HCT116 (cell line): Measurements from ENCODE around the gene GAL3ST2. TPM values are rescaled to one million over a fixed set of nuclear protein-coding genes. Genes with fewer than 3 reads are reported as not detected.

ENCODE experiments used
- ATAC-seq: fragments of 200-7000 bp; cut with Tn5 transposase; 2 replicates; pipeline ENCODE4 v1.9.1; 2020; ENCODE audit warnings: mild to moderate bottlenecking, moderate library complexity
- BruUV-seq: library from RNA; stranded (reverse); fragments of 400-500 nt; replicated peaks from 2 replicates; lab custom pipeline; 2021; lab: Mats Ljungman, UMichigan
- CTCF ChIA-PET: fragments of 300-600 bp; sonication (Branson Sonifier 250); formaldehyde crosslinking; loops from one replicate; lab custom pipeline; 2021; ENCODE audit warnings: antibody characterized with exemption; lab: Charles Lee
- POLR2A ChIA-PET: fragments of 300-600, 350-600 bp; sonication (Branson Sonifier 250); formaldehyde crosslinking; loops from one replicate; lab custom pipeline; 2021; ENCODE audit warnings: antibody characterized with exemption; lab: Charles Lee
- RAD21 ChIA-PET, 2 experiments: fragments of 300-600 bp; sonication (Branson Sonifier 250); formaldehyde crosslinking; loops; one replicate each; lab custom pipeline; 2023; ENCODE audit warnings: low total read pairs in 2 of 2; ENCODE audit not compliant: uncharacterized antibody in 2 of 2, unreplicated experiment in 2 of 2, low non-redundant PET in 1 of 2; lab: Charles Lee
- DNase-seq: peaks from one replicate; pipeline ENCODE4 v3.0.0-alpha.2; 2010; ENCODE audit warnings: low read depth, low spot score
- H2AFZ ChIP-seq: fragments of 200-600 bp; shearing (Covaris generic), sonication (generic); 2 replicates; pipeline ENCODE4 v1.6.1; 2017; ENCODE audit warnings: low read depth, mixed run types, mixed read lengths, antibody characterized with exemption, low read length; ENCODE audit not compliant: poor library complexity, severe bottlenecking
- H3K27ac ChIP-seq: 2 replicates; pipeline ENCODE4 v1.5.1; 2012; ENCODE audit warnings: low read depth, low read length
- H3K27me3 ChIP-seq: fragments of 200-600 bp; sonication (generic); 2 replicates; pipeline ENCODE4 v1.6.1; 2016; ENCODE audit warnings: mixed run types, low read length, mixed read lengths; ENCODE audit not compliant: insufficient read depth
- H3K36me3 ChIP-seq, 2 experiments: fragments of 200-500 bp in 1 of 2; fragments of 200-600 bp in 1 of 2; sonication (Bioruptor generic) in 1 of 2; sonication (generic) in 1 of 2; 2 replicates each; pipeline versions ENCODE4 v1.5.1 to v1.6.1; 2014 to 2016; ENCODE audit warnings: low read length in 2 of 2, inconsistent platforms in 1 of 2, mixed read lengths in 1 of 2, mixed run types in 1 of 2; ENCODE audit not compliant: insufficient read depth in 2 of 2, control insufficient read depth in 1 of 2
- H3K4me1 ChIP-seq, 2 experiments: fragments of 200-600 bp in 1 of 2; sonication (generic) in 1 of 2; 2 replicates each; pipeline versions ENCODE4 v1.5.1 to v1.6.1; 2012 to 2017; ENCODE audit warnings: low read length in 2 of 2, inconsistent platforms in 1 of 2, mild to moderate bottlenecking in 1 of 2, mixed read lengths in 1 of 2, mixed run types in 1 of 2, moderate library complexity in 1 of 2; ENCODE audit not compliant: insufficient read depth in 2 of 2, control insufficient read depth in 1 of 2
- H3K4me2 ChIP-seq: fragments of 200-600 bp; sonication (generic); 2 replicates; pipeline ENCODE4 v1.6.1; 2017; ENCODE audit warnings: mixed run types, low read length, mixed read lengths
- H3K4me3 ChIP-seq, 2 experiments: fragments of 200-600 bp in 1 of 2; sonication (generic) in 1 of 2; replicated peaks in 1 of 2; 2 replicates each; pipeline ENCODE4 v1.5.1; 2011 to 2016; ENCODE audit warnings: low read length in 2 of 2, control low read depth in 1 of 2, low read depth in 1 of 2, mild to moderate bottlenecking in 1 of 2, mixed read lengths in 1 of 2, mixed run types in 1 of 2
- H3K79me2 ChIP-seq: fragments of 200-600 bp; sonication (generic); 2 replicates; pipeline ENCODE4 v1.6.1; 2017; ENCODE audit warnings: mild to moderate bottlenecking, mixed run types, low read length, moderate library complexity, mixed read lengths; ENCODE audit not compliant: insufficient read depth
- H3K9ac ChIP-seq: fragments of 200-600 bp; sonication (generic); 2 replicates; pipeline ENCODE4 v1.6.1; 2016; ENCODE audit warnings: low read length, mixed read lengths
- H3K9me2 ChIP-seq: fragments of 200-600 bp; sonication (generic), shearing (Covaris generic); 2 replicates; pipeline ENCODE4 v1.6.1; 2017; ENCODE audit warnings: mixed run types, mild to moderate bottlenecking, moderate library complexity; ENCODE audit not compliant: insufficient read depth
- H3K9me3 ChIP-seq, 2 experiments: fragments of 200-500 bp in 1 of 2; fragments of 200-600 bp in 1 of 2; sonication (Bioruptor generic) in 1 of 2; sonication (generic) in 1 of 2; 2 replicates each; pipeline ENCODE4 v1.6.1; 2014 to 2017; ENCODE audit warnings: low read length in 2 of 2, mixed read lengths in 2 of 2, inconsistent platforms in 1 of 2, low read depth in 1 of 2, mild to moderate bottlenecking in 1 of 2, mixed run types in 1 of 2, moderate library complexity in 1 of 2; ENCODE audit not compliant: control insufficient read depth in 1 of 2, insufficient read depth in 1 of 2
- H4K20me1 ChIP-seq: fragments of 200-600 bp; sonication (generic), shearing (Covaris generic); 2 replicates; pipeline ENCODE4 v1.6.1; 2017; ENCODE audit warnings: mixed run types, mild to moderate bottlenecking, moderate library complexity; ENCODE audit not compliant: insufficient read depth
- ELF1 ChIP-seq: IDR thresholded peaks from 2 replicates; pipeline ENCODE4 v1.6.1; 2012; ENCODE audit warnings: low read depth, borderline replicate concordance
- EZH2phosphoT487 ChIP-seq: fragments of 200-600 bp; IDR thresholded peaks from 2 replicates; pipeline ENCODE4 v1.6.1; 2018; ENCODE audit warnings: antibody characterized with exemption, borderline replicate concordance
- JUND ChIP-seq: IDR thresholded peaks from 2 replicates; pipeline ENCODE4 v1.6.1; 2012
- POLR2A ChIP-seq: IDR thresholded peaks from 2 replicates; pipeline ENCODE4 v1.7.0; 2011; ENCODE audit warnings: borderline replicate concordance; ENCODE audit not compliant: insufficient read depth, insufficient read length; ENCODE audit errors: extremely low read depth
- POLR2AphosphoS5 ChIP-seq: IDR thresholded peaks from 2 replicates; pipeline ENCODE4 v1.6.1; 2011; ENCODE audit warnings: mild to moderate bottlenecking, low read depth, low read length, moderate library complexity
- SIN3A ChIP-seq: IDR thresholded peaks from 2 replicates; pipeline ENCODE4 v1.6.1; 2012; ENCODE audit warnings: low read depth
- SP1 ChIP-seq: IDR thresholded peaks from 2 replicates; pipeline ENCODE4 v1.6.1; 2012; ENCODE audit warnings: low read depth
- SRF ChIP-seq: IDR thresholded peaks from 2 replicates; pipeline ENCODE4 v1.6.1; 2012; ENCODE audit warnings: low read depth
- TCF7L2 ChIP-seq: IDR thresholded peaks from 2 replicates; pipeline ENCODE4 v1.7.0; 2011; ENCODE audit warnings: borderline replicate concordance, inconsistent platforms; ENCODE audit not compliant: insufficient read depth, insufficient read length; ENCODE audit errors: extremely low read depth
- YY1 ChIP-seq: IDR thresholded peaks from 2 replicates; pipeline ENCODE4 v1.6.1; 2011; ENCODE audit warnings: low read length, low read depth, moderate library complexity, mild to moderate bottlenecking; ENCODE audit not compliant: insufficient replicate concordance; ENCODE audit errors: extremely low read depth
- intact Hi-C: fragments of 100-400 bp; cut with micrococcal nuclease; formaldehyde crosslinking; loops from 2 replicates; pipeline ENCODE4 v1.10.0; 2022
- total RNA-seq: library from RNA; stranded (reverse); gene quantifications from one replicate; pipeline ENCODE4 v1.2.1, GENCODE V29; 2021; ENCODE audit not compliant: unreplicated experiment
- TF ChIP-seq, protein P1 (sequence below): IDR thresholded peaks from 2 replicates; pipeline ENCODE4 v1.6.1; 2012; ENCODE audit warnings: low read depth
- TF ChIP-seq, protein P2 (sequence below), 3 experiments: fragments of 200-600 bp in 1 of 3; sonication (generic) in 1 of 3; IDR thresholded peaks in 2 of 3; conservative IDR thresholded peaks in 1 of 3; 2 replicates each; pipeline ENCODE4 v1.5.1; 2012 to 2017; ENCODE audit warnings: low read depth in 2 of 3, low read length in 2 of 3, antibody characterized with exemption in 1 of 3, borderline replicate concordance in 1 of 3, control low read depth in 1 of 3, mild to moderate bottlenecking in 1 of 3, mixed read lengths in 1 of 3, mixed run types in 1 of 3, moderate library complexity in 1 of 3; ENCODE audit not compliant: insufficient read depth in 1 of 3

The GAL3ST2 gene
- total RNA-seq, 1 experiment from 2014 or later: 0.44 TPM

DNA sequence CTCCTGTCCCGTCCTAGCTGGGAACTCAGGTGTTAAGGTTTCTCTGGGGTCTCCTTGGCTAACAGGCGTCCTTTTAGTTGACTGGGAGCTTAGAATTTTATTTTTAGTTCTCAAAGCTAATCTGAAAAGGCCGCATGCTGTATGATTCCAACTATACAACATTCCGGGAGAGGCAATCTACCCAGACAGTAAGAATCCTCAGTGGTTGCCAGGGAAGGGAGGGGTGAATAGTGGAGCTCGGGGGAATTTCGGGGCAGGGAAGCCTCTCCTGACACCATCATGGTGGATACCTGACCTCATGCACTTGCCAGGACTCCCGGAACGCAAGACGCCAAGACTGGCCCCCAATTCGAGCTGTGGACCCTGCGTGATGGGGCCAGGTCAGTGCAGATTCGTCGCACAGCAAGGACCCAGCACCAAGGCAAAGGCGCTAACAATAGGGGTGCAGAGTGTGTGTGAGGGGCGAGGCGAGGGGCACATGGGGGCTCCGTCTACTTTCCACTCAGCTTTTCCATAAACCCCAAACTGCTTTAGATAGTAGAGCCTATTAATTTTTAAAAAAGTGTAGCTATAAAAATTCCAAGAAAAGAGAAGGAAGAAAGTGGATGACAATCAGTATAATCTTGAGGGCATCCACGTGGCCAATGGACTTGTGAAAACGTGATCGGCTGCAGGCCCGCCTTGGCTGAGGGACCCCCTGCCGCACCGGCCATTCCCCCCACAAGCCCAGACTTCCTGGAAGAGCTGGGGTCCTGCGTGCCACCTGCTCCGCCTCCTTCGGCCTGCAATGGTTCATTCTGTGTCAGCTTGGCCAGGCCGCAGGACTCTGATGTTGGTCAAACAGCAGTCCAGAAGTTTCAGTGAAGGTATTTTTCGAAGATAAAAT, 64.8 kb downstream of the GAL3ST2 start:
- H3K9me2 ChIP-seq: no peaks in the 10 kb centered on the region
- CTCF ChIA-PET: no interaction called here
- no peaks in the 10 kb centered on the region for H4K20me1 ChIP-seq
- RAD21 ChIA-PET: no interaction called here
- no peak overlapping the region for H3K4me3 ChIP-seq
- H3K4me1 ChIP-seq: peaks cover 10 to 14% of the 10 kb centered on the region in 2 experiments
- H3K79me2 ChIP-seq: no peaks in the 10 kb centered on the region
- no peak overlapping the region for H2AFZ ChIP-seq
- intact Hi-C loops: no loop called here
- POLR2A ChIA-PET: no interaction called here
- no peaks in the 10 kb centered on the region for H3K27me3 ChIP-seq
- no peak overlapping the region for H3K27ac ChIP-seq
- ATAC-seq (no peak), DNase-seq (no peak)
- no peak overlapping the region for H3K4me2 ChIP-seq
- no peak overlapping the region for H3K9ac ChIP-seq
- no peaks in the 10 kb centered on the region for H3K9me3 ChIP-seq
- no TSS peak for BruUV-seq
- no peak for TF ChIP-seq SP1
- no peak for TF ChIP-seq JUND
- TF ChIP-seq POLR2A: no peak
- TF ChIP-seq YY1: no peak
- H3K36me3 ChIP-seq: no peaks in the 10 kb centered on the region

DNA sequence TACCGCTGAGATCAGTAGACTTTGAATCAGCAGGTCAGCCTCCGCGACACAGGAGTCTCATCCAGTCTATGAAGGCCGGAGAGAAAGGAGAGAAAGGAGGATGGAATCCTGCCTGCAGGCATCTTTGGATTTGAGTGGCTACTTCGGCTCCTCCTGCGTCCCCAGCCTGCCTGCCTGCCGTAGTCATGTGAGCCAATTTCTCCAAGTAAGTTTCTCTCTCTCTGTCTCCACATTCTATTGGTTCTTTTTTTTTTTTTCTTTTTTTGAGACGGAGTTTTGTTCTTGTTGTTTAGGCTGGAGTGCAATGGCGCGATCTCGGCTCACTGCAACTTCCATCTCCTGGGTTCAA, 65.4 kb downstream of the GAL3ST2 start:
- POLR2A ChIA-PET: no interaction called here
- RAD21 ChIA-PET: no interaction called here
- H3K4me3 ChIP-seq: no peak overlapping the region

More for the DNA sequence above, 65.4 kb downstream of the GAL3ST2 start:
- no peak overlapping the region for H3K27ac ChIP-seq
- H3K79me2 ChIP-seq: no peaks in the 10 kb centered on the region
- H3K9me3 ChIP-seq: no peaks in the 10 kb centered on the region
- intact Hi-C loops: no loop called here
- H3K9ac ChIP-seq: no peak overlapping the region
- CTCF ChIA-PET: no interaction called here
- H3K9me2 ChIP-seq: no peaks in the 10 kb centered on the region
- no peak overlapping the region for H2AFZ ChIP-seq
- ATAC-seq: no peak
- no peak overlapping the region for H3K4me2 ChIP-seq
- no peak for DNase-seq
- H3K4me1 ChIP-seq: peaks cover 10 to 14% of the 10 kb centered on the region in 2 experiments
- H4K20me1 ChIP-seq: no peaks in the 10 kb centered on the region
- no peaks in the 10 kb centered on the region for H3K36me3 ChIP-seq
- no peaks in the 10 kb centered on the region for H3K27me3 ChIP-seq
- no TSS peak for BruUV-seq
- TF ChIP-seq SIN3A: no peak
- no peak for TF ChIP-seq POLR2AphosphoS5
- no peak for TF ChIP-seq SP1
- no peak for TF ChIP-seq TCF7L2
- TF ChIP-seq EZH2phosphoT487: no peak
- TF ChIP-seq, protein P1, sequence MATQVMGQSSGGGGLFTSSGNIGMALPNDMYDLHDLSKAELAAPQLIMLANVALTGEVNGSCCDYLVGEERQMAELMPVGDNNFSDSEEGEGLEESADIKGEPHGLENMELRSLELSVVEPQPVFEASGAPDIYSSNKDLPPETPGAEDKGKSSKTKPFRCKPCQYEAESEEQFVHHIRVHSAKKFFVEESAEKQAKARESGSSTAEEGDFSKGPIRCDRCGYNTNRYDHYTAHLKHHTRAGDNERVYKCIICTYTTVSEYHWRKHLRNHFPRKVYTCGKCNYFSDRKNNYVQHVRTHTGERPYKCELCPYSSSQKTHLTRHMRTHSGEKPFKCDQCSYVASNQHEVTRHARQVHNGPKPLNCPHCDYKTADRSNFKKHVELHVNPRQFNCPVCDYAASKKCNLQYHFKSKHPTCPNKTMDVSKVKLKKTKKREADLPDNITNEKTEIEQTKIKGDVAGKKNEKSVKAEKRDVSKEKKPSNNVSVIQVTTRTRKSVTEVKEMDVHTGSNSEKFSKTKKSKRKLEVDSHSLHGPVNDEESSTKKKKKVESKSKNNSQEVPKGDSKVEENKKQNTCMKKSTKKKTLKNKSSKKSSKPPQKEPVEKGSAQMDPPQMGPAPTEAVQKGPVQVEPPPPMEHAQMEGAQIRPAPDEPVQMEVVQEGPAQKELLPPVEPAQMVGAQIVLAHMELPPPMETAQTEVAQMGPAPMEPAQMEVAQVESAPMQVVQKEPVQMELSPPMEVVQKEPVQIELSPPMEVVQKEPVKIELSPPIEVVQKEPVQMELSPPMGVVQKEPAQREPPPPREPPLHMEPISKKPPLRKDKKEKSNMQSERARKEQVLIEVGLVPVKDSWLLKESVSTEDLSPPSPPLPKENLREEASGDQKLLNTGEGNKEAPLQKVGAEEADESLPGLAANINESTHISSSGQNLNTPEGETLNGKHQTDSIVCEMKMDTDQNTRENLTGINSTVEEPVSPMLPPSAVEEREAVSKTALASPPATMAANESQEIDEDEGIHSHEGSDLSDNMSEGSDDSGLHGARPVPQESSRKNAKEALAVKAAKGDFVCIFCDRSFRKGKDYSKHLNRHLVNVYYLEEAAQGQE: no peak
- TF ChIP-seq, protein P2, sequence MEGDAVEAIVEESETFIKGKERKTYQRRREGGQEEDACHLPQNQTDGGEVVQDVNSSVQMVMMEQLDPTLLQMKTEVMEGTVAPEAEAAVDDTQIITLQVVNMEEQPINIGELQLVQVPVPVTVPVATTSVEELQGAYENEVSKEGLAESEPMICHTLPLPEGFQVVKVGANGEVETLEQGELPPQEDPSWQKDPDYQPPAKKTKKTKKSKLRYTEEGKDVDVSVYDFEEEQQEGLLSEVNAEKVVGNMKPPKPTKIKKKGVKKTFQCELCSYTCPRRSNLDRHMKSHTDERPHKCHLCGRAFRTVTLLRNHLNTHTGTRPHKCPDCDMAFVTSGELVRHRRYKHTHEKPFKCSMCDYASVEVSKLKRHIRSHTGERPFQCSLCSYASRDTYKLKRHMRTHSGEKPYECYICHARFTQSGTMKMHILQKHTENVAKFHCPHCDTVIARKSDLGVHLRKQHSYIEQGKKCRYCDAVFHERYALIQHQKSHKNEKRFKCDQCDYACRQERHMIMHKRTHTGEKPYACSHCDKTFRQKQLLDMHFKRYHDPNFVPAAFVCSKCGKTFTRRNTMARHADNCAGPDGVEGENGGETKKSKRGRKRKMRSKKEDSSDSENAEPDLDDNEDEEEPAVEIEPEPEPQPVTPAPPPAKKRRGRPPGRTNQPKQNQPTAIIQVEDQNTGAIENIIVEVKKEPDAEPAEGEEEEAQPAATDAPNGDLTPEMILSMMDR (IDR thresholded peaks at IDR 0.05 in 2 of 3, conservative IDR thresholded peaks at IDR 0.05 in 1 of 3; ENCODE audit: borderline replicate concordance in 1 of 3, insufficient read depth in 1 of 3, low read depth in 2 of 3, low read length in 2 of 3): no peak
- no peak for TF ChIP-seq JUND
- no peak for TF ChIP-seq ELF1
- TF ChIP-seq SRF: no peak
